ENCODE data around the gene SOD1.

SOD1 gene

GRCh38 chr21:31688603-31689368 lies 29.3 kb downstream of the SOD1 start:
- no peak for DNase-seq (ENCODE audit: extremely low spot score)
- ChIA-PET CTCF (no interaction called here), POLR2A (interaction anchor here (1.8 kb wide), 1 partner anchor 130 kb away, joined by 5 read pairs; no protein-coding TSS in a partner anchor)
- TF ChIP-seq LEF1 (IDR thresholded peaks at IDR 0.05; ENCODE audit: borderline replicate concordance) (no peak), HDGF (IDR thresholded peaks at IDR 0.05; ENCODE audit: borderline replicate concordance) (no peak), L3MBTL2 (conservative IDR thresholded peaks at IDR 0.05) (no peak), FOXA1 (IDR thresholded peaks at IDR 0.05) (no peak), ZNF384 (IDR thresholded peaks at IDR 0.05) (no peak), SP1 (IDR thresholded peaks at IDR 0.05) (no peak), BHLHE40 (IDR thresholded peaks at IDR 0.05; ENCODE audit: borderline replicate concordance) (no peak), PKNOX1 (IDR thresholded peaks at IDR 0.05) (no peak), ELF4 (IDR thresholded peaks at IDR 0.05) (no peak)

GRCh38 chr21:31693222-31693621 lies 33.7 kb downstream of the SOD1 start:
- no peak for DNase-seq (ENCODE audit: extremely low spot score)
- TF ChIP-seq SP1 (IDR thresholded peaks at IDR 0.05) (no peak), LEF1 (IDR thresholded peaks at IDR 0.05; ENCODE audit: borderline replicate concordance) (no peak), FOXK2 (IDR thresholded peaks at IDR 0.05) (no peak), PKNOX1 (IDR thresholded peaks at IDR 0.05) (no peak), CTBP1 (IDR thresholded peaks at IDR 0.05; ENCODE audit: borderline replicate concordance) (no peak), TARDBP (IDR thresholded peaks at IDR 0.05) (no peak), HDGF (IDR thresholded peaks at IDR 0.05; ENCODE audit: borderline replicate concordance) (no peak), BHLHE40 (IDR thresholded peaks at IDR 0.05; ENCODE audit: borderline replicate concordance) (no peak), NFRKB (IDR thresholded peaks at IDR 0.05) (no peak), ELF4 (IDR thresholded peaks at IDR 0.05) (no peak), ZNF384 (IDR thresholded peaks at IDR 0.05) (no peak), FOXM1 (IDR thresholded peaks at IDR 0.05; ENCODE audit: borderline replicate concordance) (no peak)
- CTCF ChIA-PET = interaction anchor here (0.6 kb wide), 1 partner anchor 19 kb away, joined by 3 read pairs; no protein-coding TSS in a partner anchor

GRCh38 chr21:31696424-31696823 lies 36.9 kb downstream of the SOD1 start:
- ChIA-PET POLR2A (no interaction called here), CTCF (no interaction called here)
- DNase-seq (ENCODE audit: extremely low spot score) = no peak
- TF ChIP-seq TARDBP (IDR thresholded peaks at IDR 0.05) (no peak), ELF4 (IDR thresholded peaks at IDR 0.05) (no peak)

More at GRCh38 chr21:31693222-31693621, 33.7 kb downstream of the SOD1 start:
- POLR2A ChIA-PET = no interaction called here

GRCh38 chr21:31698461-31698860 lies 39.0 kb downstream of the SOD1 start:
- ChIA-PET CTCF (no interaction called here), POLR2A (no interaction called here)
- TF ChIP-seq HDGF (IDR thresholded peaks at IDR 0.05; ENCODE audit: borderline replicate concordance) (no peak), FOXM1 (IDR thresholded peaks at IDR 0.05; ENCODE audit: borderline replicate concordance) (no peak), FOXA1 (IDR thresholded peaks at IDR 0.05) (no peak), L3MBTL2 (conservative IDR thresholded peaks at IDR 0.05) (no peak), CTBP1 (IDR thresholded peaks at IDR 0.05; ENCODE audit: borderline replicate concordance) (no peak), ELF4 (IDR thresholded peaks at IDR 0.05) (no peak), BHLHE40 (IDR thresholded peaks at IDR 0.05; ENCODE audit: borderline replicate concordance) (no peak), ZNF384 (IDR thresholded peaks at IDR 0.05) (no peak), LEF1 (IDR thresholded peaks at IDR 0.05; ENCODE audit: borderline replicate concordance) (no peak), SUZ12 (IDR thresholded peaks at IDR 0.05) (no peak), FOXK2 (IDR thresholded peaks at IDR 0.05) (no peak), ARNT (IDR thresholded peaks at IDR 0.05) (no peak), PKNOX1 (IDR thresholded peaks at IDR 0.05) (no peak), SP1 (IDR thresholded peaks at IDR 0.05) (no peak), NFRKB (IDR thresholded peaks at IDR 0.05) (no peak), TARDBP (IDR thresholded peaks at IDR 0.05) (no peak)

GRCh38 chr21:31700040-31700439 lies 40.5 kb downstream of the SOD1 start:
- ChIA-PET POLR2A (interaction anchor here (0.7 kb wide), 1 partner anchor 32 kb away, joined by 3 read pairs; the partner anchor contains the start of gene SCAF4), CTCF (no interaction called here)
- TF ChIP-seq CTBP1 (IDR thresholded peaks at IDR 0.05; ENCODE audit: borderline replicate concordance) (no peak), PKNOX1 (IDR thresholded peaks at IDR 0.05) (no peak), LEF1 (IDR thresholded peaks at IDR 0.05; ENCODE audit: borderline replicate concordance) (no peak), L3MBTL2 (conservative IDR thresholded peaks at IDR 0.05) (no peak), ELF4 (IDR thresholded peaks at IDR 0.05) (no peak), SP1 (IDR thresholded peaks at IDR 0.05) (no peak), FOXM1 (IDR thresholded peaks at IDR 0.05; ENCODE audit: borderline replicate concordance) (no peak), HDGF (IDR thresholded peaks at IDR 0.05; ENCODE audit: borderline replicate concordance) (no peak), FOXA1 (IDR thresholded peaks at IDR 0.05) (no peak), ARNT (IDR thresholded peaks at IDR 0.05) (no peak), TARDBP (IDR thresholded peaks at IDR 0.05) (no peak), BHLHE40 (IDR thresholded peaks at IDR 0.05; ENCODE audit: borderline replicate concordance) (no peak), SUZ12 (IDR thresholded peaks at IDR 0.05) (no peak), ZNF384 (IDR thresholded peaks at IDR 0.05) (no peak), NFRKB (IDR thresholded peaks at IDR 0.05) (no peak), FOXK2 (IDR thresholded peaks at IDR 0.05) (no peak)
- no peak for DNase-seq (ENCODE audit: extremely low spot score)

More at GRCh38 chr21:31698461-31698860, 39.0 kb downstream of the SOD1 start:
- DNase-seq (ENCODE audit: extremely low spot score) = no peak

Measured in HEK293T (cell line).